Psoas muscle (tissue), 8 donors: ENCODE data around the gene TMEM161A. TPM values are rescaled to one million over a fixed set of nuclear protein-coding genes. Genes with fewer than 3 reads are reported as not detected.
A peak's percentile ranks its signal among the peaks of the same experiment; 100 is the strongest.

Experiments used
- ATAC-seq, 4 donors: fragments of 200-7000 bp; cut with Tn5 transposase; one replicate each; pipeline ENCODE4 v1.9.1; 2020; ENCODE audit warnings: moderate library complexity in 3 of 4, mild to moderate bottlenecking in 2 of 4
- DNase-seq, 2 donors: peaks; one replicate each; pipeline ENCODE4 v3.0.0-alpha.2; 2020
- H3K27ac ChIP-seq: fragments of 200-600 bp; one replicate; pipeline ENCODE4 v1.8.0; 2022
- H3K27me3 ChIP-seq, 3 donors: fragments of 200-600 bp in 1 of 3; one replicate each; pipeline versions ENCODE4 v1.6.1 to v1.8.0; 2013 to 2022; ENCODE audit warnings: low read length in 2 of 3, mild to moderate bottlenecking in 2 of 3, moderate library complexity in 1 of 3; ENCODE audit not compliant: insufficient read depth in 3 of 3
- H3K36me3 ChIP-seq, 2 donors: fragments of 200-600 bp in 1 of 2; one replicate each; pipeline versions ENCODE4 v1.6.1 to v1.8.0; 2013 to 2022; ENCODE audit warnings: low read depth in 1 of 2, mild to moderate bottlenecking in 1 of 2, moderate library complexity in 1 of 2; ENCODE audit not compliant: insufficient read depth in 1 of 2
- H3K4me1 ChIP-seq: fragments of 200-600 bp; one replicate; pipeline ENCODE4 v1.8.0; 2022
- H3K4me3 ChIP-seq: fragments of 200-600 bp; one replicate; pipeline ENCODE4 v1.8.0; 2022; ENCODE audit warnings: mild to moderate bottlenecking
- H3K9me3 ChIP-seq: fragments of 200-600 bp; one replicate; pipeline ENCODE4 v1.8.0; 2022
- CTCF ChIP-seq: fragments of 200-600 bp; IDR thresholded peaks from one replicate; pipeline ENCODE4 v1.8.0; 2022; ENCODE audit warnings: antibody characterized with exemption
- WGBS, 3 donors: extraction: QIAGEN DNeasy Blood & Tissue Kit; methylation state at CpG; one replicate each; pipeline versions ENCODE4 v1.1.6 to v1.1.7; 2013; 5-methylcytosine and 5-hydroxymethylcytosine counted together
- intact Hi-C, 2 donors: fragments of 100-400 bp; cut with DNase I; formaldehyde crosslinking; loops; one replicate each; pipeline versions ENCODE4 v1.11.0 to v1.14.2; 2022
- polyA plus RNA-seq, 3 donors: library from polyadenylated mRNA; stranded (reverse); fragments of 200-250 nt; gene quantifications; one replicate each; pipeline ENCODE4 v1.2.3, GENCODE V29; 2013
- total RNA-seq, 4 donors: library from RNA; stranded (reverse); fragmentation: NEBNext Ultra II Directional in 2 of 4; extraction: Animal tissue kit (Norgen Biotek cat#: 25700) in 2 of 4; gene quantifications; one replicate each; pipeline versions ENCODE4 v1.2.1 to v1.2.4, GENCODE V29; 2021 to 2023
- donor health status: healthy with polysubstance abuse.
- donor health status: DM: no; HTN: no; CAD: no; lungs with moderate emphysema.
- donor health status: Bipolar disorder and iron deficiency.
- donor health status: healthy.
- donor health status: DM: yes; HTN: yes; CAD: no.
- donor health status: DM: no; HTN: no; CAD: no.
- donor health status: DM: no; HTN: no; CAD: no.
- donor health status: DM: yes; HTN: yes; CAD: no.

Gene TMEM161A
- total and polyA plus RNA-seq, 7 donors: 30.2 to 61.3 (median 39.0) TPM

DNA sequence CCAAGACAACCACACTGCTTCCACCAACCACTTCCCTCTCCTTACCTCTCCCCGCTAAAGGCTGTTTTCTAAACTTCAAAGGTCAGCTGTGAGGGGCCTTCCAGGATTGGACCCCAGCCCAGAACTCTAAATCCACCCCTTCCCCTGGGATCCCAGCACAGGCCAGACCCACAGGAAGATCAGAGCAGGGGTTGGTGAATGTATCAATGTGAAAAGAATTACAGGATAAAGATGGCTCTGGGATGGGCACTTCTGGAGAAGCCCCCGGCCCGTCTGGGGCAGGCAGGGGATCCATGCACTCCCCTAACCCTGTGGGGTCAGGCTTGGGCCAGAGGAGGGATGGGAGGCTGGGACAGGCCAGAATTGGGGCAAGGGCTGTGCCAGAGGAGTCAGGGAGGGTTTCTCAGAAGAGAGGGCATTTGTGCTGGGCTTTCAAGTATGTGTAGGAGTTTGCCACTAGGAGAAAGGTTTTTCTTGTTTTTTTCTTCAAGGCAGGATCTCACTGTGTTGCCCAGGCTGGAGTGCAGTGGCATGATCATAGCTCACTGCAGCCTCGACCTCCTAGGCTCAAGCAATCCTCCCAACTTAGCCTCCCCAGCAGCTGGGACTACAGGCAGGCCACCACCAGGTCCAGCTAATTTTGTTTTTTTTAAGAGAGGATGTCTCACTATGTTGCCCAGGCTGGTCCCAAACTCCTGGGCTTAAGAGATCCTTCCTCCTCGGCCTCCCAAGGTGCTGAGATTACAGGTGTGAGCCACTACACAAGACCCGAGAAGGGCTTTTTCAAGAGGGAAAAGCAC is 32.8 kb upstream of the TMEM161A start:
- H3K4me3 ChIP-seq: no peak overlapping the region
- DNase-seq (no peak), ATAC-seq (peak in 1 of 4 donors; percentile 5)
- no peaks in the 10 kb centered on the region for H3K27me3 ChIP-seq
- 68 to 74% (median 69%) methylated on average over 6 of the region's 6 CpGs for WGBS, 3 donors
- peaks cover 19% of the 10 kb centered on the region for H3K4me1 ChIP-seq
- H3K9me3 ChIP-seq: no peaks in the 10 kb centered on the region
- no peak overlapping the region for H3K27ac ChIP-seq
- TF ChIP-seq CTCF: no peak
- no peaks in the 10 kb centered on the region for H3K36me3 ChIP-seq
- intact Hi-C loops: loop anchor here in 1 of 2 donors (10.0 kb wide), 1 partner anchor 116 kb away; no protein-coding TSS in a partner anchor

DNA sequence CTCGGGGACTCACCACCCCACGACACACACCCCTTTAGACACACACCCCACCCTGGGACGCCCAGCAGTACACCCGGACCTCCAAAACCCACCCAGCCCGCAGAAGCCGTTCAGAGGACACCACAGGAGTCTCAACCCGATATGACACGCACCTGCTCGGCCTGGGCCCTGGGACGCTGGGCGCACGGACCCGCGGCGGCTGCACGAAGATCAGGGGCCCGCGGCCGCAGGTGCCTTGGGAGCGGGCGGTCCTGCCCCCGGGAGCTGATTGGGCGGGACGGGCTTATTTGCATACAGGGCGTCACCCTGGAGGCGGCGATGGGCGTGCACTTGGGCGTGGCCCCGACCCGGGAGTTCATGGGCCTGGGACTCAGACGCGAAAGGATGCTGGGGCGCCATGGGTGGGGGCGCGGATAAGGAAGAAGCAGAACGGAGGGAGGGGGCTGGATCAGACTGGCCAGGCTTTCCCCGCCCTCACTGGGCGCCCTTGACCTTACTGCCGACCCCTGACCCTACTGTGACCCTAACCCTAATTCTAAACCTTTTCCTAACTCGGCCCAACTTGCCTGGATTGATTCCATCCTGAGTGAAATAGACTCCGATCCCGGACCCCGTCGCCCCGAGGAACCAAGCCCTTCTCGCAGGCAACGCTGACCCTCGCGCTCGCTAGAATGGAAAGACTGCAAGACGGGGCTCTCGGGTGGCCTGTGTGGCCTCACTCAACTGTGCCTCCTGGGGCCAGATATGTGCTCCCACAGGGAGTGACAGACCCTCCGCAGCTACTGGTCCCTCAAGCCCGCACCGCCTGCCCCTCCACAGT is 32.0 kb upstream of the TMEM161A start, which contains the start of gene MEF2B:
MEF2B (minus strand) TSS at position 211 of the 820 bp plus-strand sequence. CDS start 19,528 bp downstream, outside the sequence.
- Histone ChIP-seq H3K9me3 (no peaks in the 10 kb centered on the region), H3K4me3 (peak within 1 kb of the TSS; percentile 60), H3K4me1 (peaks cover 19% of the 10 kb centered on the region), H3K27ac (no peak within 1 kb of the TSS), H3K27me3 (no peaks in the 10 kb centered on the region), H3K36me3 (no peaks in the 10 kb centered on the region)
- intact Hi-C loops: loop anchor here in 1 of 2 donors (10.0 kb wide), 1 partner anchor 115 kb away; no protein-coding TSS in a partner anchor
- peak; percentile 89 to 93 (median 90) for ATAC-seq
- 10 to 12% (median 10%) methylated on average over 54 to 56 of the region's 56 CpGs for WGBS, 3 donors
- DNase-seq: peak; percentile 82 to 89
- no peak for TF ChIP-seq CTCF

DNA sequence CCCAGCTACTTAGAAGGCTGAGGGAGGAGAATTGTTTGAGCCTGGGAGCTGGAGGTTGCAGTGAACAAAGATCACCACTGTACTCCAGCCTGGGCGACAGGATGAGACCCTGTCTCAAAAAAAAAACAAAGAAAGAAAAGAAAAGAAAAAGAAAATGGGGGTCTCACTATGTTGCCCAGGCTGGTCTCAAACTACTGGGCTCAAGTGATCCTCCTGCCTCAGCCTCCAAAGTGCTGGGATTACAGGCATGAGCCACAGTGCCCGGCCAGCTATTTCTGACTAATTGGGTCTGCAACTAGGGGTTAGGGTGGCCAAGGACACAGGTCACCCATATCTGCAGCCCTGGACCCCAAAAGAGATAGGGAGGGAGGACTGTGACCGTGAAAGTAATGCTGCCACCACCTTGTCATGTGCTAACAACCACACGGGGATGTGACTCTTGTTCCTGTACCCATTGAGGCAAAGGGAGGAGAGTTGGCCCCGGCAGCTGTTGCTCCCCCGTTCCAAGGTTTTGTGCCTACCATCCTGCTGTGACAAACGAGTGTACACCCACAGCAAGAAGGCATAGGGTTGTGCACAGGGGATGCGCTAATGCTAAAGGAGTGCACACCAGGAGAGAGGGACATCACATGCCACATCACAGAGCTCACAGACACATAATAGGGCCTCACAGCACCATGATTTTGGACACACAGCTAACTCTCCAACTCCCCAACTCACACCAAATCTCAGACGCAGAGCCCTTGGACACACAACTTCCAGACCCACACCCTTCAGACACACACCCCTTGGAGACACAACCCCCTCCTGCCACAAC is 31.2 kb upstream of the TMEM161A start:
- no peak overlapping the region for H3K27ac ChIP-seq
- ATAC-seq: peak in 1 of 4 donors; percentile 4

More for the DNA sequence above, 31.2 kb upstream of the TMEM161A start:
- TF ChIP-seq CTCF: no peak
- H3K36me3 ChIP-seq: no peaks in the 10 kb centered on the region
- WGBS, 3 donors: 70 to 74% (median 74%) methylated on average over 9 of the region's 9 CpGs
- no peak for DNase-seq
- H3K4me1 ChIP-seq: peaks cover 19% of the 10 kb centered on the region
- peak overlapping the region; percentile 60 for H3K4me3 ChIP-seq
- no peaks in the 10 kb centered on the region for H3K9me3 ChIP-seq
- intact Hi-C loops: loop anchor here in 1 of 2 donors (10.0 kb wide), 1 partner anchor 115 kb away; no protein-coding TSS in a partner anchor
- no peaks in the 10 kb centered on the region for H3K27me3 ChIP-seq
